Measurements from ENCODE around the gene SMC4. TPM values are rescaled to one million over a fixed set of nuclear protein-coding genes. Genes with fewer than 3 reads are reported as not detected.

Gene SMC4
- total and polyA plus RNA-seq, 10 of the 15 experiments (the other 5 are each of a cell fraction or from before 2014, with no cell fraction given), result 75.6 to 288 (median 136) TPM

DNA sequence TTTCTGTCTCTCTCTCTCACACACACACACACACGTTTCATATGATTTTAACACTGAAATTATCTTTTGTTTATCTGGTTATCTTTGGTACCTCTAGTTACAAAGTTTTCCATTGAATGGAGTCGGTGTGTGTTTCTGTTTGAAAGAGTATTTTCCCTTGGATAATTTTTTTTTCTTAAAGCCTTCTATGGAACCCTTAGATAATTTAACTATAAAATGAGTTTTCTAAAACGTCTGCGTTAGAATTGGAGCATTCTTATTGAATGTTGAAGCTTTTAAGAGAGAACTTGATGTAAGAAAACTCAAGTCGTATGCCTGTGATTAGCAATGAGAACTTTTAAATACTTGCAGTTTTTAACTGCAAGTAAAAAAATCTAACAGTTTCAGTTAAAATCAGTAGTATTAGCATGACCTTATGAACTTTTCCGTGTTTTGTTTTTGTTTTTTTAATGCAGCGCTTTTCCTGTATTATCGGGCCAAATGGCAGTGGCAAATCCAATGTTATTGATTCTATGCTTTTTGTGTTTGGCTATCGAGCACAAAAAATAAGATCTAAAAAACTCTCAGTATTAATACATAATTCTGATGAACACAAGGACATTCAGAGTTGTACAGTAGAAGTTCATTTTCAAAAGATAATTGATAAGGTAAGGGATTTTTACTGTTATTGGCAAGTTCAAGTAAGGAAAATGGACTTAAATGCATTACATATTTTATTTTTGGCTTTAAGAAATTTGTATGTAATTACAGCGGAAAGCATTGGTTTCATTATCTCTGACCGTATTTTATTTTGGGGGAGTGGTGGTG, 3.0 kb downstream of the SMC4 start:
- H3K4me1 ChIP-seq (ENCODE audit: control insufficient read depth, insufficient read depth, low read length), result no peaks in the 10 kb centered on the region
- peaks cover 93% of the 10 kb centered on the region for H3K79me2 ChIP-seq (ENCODE audit: control insufficient read depth, insufficient read depth, low read length)
- no peak for DNase-seq (ENCODE audit: low read depth, low spot score)
- H3K36me3 ChIP-seq (ENCODE audit: control insufficient read depth in 2 of 2, insufficient read depth in 2 of 2, low read length in 1 of 2), result peaks cover 0 to 3% of the 10 kb centered on the region in 2 experiments; a peak in 1 of 4 replicates
- TF ChIP-seq, protein P1, sequence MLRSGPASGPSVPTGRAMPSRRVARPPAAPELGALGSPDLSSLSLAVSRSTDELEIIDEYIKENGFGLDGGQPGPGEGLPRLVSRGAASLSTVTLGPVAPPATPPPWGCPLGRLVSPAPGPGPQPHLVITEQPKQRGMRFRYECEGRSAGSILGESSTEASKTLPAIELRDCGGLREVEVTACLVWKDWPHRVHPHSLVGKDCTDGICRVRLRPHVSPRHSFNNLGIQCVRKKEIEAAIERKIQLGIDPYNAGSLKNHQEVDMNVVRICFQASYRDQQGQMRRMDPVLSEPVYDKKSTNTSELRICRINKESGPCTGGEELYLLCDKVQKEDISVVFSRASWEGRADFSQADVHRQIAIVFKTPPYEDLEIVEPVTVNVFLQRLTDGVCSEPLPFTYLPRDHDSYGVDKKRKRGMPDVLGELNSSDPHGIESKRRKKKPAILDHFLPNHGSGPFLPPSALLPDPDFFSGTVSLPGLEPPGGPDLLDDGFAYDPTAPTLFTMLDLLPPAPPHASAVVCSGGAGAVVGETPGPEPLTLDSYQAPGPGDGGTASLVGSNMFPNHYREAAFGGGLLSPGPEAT (IDR thresholded peaks at IDR 0.05; ENCODE audit: low read depth), result no peak
- 0 out of 2 replicates have a peak, but pooled peaks have one; percentile 25 for TF ChIP-seq NR2F1 (conservative IDR thresholded peaks at IDR 0.05)
- H3K27me3 ChIP-seq (replicated peaks in 1 of 2; ENCODE audit: control insufficient read depth in 2 of 2, insufficient read depth in 2 of 2, low read length in 1 of 2), result no peaks in the 10 kb centered on the region
- H4K20me1 ChIP-seq (ENCODE audit: control insufficient read depth, insufficient read depth), result no peaks in the 10 kb centered on the region
- no peaks in the 10 kb centered on the region for H3K9me3 ChIP-seq (replicated peaks; ENCODE audit: control insufficient read depth, insufficient read depth, low read length)
- ChIA-PET SMC1A (ENCODE audit: uncharacterized antibody, unreplicated experiment) (interaction anchor here (0.8 to 5.0 kb wide), 7 partner anchors 7 to 518 kb away, joined by 3 to 33 read pairs (median 6); partner anchors contain the start of gene TRIM59), POLR2A (interaction anchor here (0.7 to 1.4 kb wide), 7 partner anchors 10 to 47 kb away, joined by 3 to 12 read pairs (median 4); partner anchors contain the start of gene TRIM59), CTCF (interaction anchor here (0.7 to 3.5 kb wide), 4 partner anchors 9 to 83 kb away, joined by 3 to 29 read pairs (median 6); partner anchors contain the start of gene TRIM59), RAD21 (ENCODE audit: unreplicated experiment) (interaction anchor here (0.9 to 2.7 kb wide), 4 partner anchors 8 to 161 kb away, joined by 3 to 14 read pairs (median 4); no protein-coding TSS in a partner anchor)
- H2AFZ ChIP-seq (ENCODE audit: control insufficient read depth, low read depth, low read length), result no peak overlapping the region
- peak overlapping the region; percentile 90 for H3K27ac ChIP-seq (ENCODE audit: control insufficient read depth, insufficient read depth)
- in situ Hi-C loops (cut with MboI) (no loop called here), intact Hi-C loops (cut with micrococcal nuclease; ENCODE audit: unreplicated experiment) (loop anchor here (1.0 to 5.0 kb wide), 2 partner anchors 47 to 390 kb away; partner anchors contain the start of gene TRIM59)
- no peak for ATAC-seq
- peak overlapping the region; percentile 99 for H3K4me3 ChIP-seq
- FAIRE-seq, result no peak
- H3K9ac ChIP-seq (ENCODE audit: control insufficient read depth, insufficient read depth, low read length), result peak overlapping the region; percentile 98
- H3K4me2 ChIP-seq (ENCODE audit: control insufficient read depth, insufficient read depth), result peak overlapping the region; percentile 83
- BruUV-seq (replicated peaks), result no TSS peak
- WGBS (ENCODE audit: insufficient coverage, insufficient replicate concordance, low lambda C conversion rate, missing lambda C conversion rate), result 4% methylated on average over 11 of the region's 11 CpGs

Measured in GM12878 (cell line).